ENCODE measurements around the gene TIGD3.

Gene TIGD3

DNA sequence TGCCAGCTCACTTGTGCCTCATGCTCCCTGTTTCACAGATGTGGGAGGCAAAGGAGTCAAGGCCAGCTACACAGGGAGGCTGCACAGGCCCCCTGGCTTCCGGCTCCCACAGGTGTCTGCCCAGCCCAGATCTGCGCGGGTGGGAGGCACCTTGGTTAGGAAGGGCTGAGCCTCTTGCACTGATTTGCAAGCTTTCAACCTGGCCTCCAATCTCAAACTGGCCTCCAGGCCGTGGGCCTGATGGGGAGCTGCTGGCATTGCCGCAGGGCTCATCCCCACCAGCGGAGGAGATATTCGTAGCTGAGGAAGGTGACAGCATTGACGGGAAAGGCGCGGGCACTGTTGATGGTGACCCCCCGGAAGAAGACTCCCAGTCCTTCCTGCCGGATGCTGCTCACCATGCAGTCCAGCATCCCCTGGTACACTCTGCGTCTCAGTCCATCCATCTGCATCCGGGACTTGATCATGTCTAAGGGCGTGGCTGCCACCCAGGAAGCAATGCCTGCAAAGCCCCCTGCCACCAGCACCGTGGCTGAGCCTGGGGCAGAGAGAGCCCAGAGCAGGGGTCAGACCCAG lies 21.7 kb downstream of the TIGD3 start:
- no peak for TF ChIP-seq FOXM1 (IDR thresholded peaks at IDR 0.05; ENCODE audit: borderline replicate concordance, low read depth)
- no peak for TF ChIP-seq RAD21 (IDR thresholded peaks at IDR 0.05; ENCODE audit: low read depth)
- TF ChIP-seq, protein P1, sequence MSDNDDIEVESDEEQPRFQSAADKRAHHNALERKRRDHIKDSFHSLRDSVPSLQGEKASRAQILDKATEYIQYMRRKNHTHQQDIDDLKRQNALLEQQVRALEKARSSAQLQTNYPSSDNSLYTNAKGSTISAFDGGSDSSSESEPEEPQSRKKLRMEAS (IDR thresholded peaks at IDR 0.05) = no peak
- no peak for TF ChIP-seq EP300 (IDR thresholded peaks at IDR 0.05; ENCODE audit: borderline replicate concordance)
- no peak for TF ChIP-seq TAF1 (IDR thresholded peaks at IDR 0.05; ENCODE audit: low read depth)
- no peak for TF ChIP-seq NFIC (IDR thresholded peaks at IDR 0.05)
- TF ChIP-seq EGR1 (IDR thresholded peaks at IDR 0.05) = no peak
- no peak for TF ChIP-seq YY1 (IDR thresholded peaks at IDR 0.05; ENCODE audit: low read depth)
- TF ChIP-seq CEBPB (IDR thresholded peaks at IDR 0.05) = no peak
- no peak for TF ChIP-seq CREB1 (IDR thresholded peaks at IDR 0.05; ENCODE audit: low read depth)
- TF ChIP-seq, protein P2, sequence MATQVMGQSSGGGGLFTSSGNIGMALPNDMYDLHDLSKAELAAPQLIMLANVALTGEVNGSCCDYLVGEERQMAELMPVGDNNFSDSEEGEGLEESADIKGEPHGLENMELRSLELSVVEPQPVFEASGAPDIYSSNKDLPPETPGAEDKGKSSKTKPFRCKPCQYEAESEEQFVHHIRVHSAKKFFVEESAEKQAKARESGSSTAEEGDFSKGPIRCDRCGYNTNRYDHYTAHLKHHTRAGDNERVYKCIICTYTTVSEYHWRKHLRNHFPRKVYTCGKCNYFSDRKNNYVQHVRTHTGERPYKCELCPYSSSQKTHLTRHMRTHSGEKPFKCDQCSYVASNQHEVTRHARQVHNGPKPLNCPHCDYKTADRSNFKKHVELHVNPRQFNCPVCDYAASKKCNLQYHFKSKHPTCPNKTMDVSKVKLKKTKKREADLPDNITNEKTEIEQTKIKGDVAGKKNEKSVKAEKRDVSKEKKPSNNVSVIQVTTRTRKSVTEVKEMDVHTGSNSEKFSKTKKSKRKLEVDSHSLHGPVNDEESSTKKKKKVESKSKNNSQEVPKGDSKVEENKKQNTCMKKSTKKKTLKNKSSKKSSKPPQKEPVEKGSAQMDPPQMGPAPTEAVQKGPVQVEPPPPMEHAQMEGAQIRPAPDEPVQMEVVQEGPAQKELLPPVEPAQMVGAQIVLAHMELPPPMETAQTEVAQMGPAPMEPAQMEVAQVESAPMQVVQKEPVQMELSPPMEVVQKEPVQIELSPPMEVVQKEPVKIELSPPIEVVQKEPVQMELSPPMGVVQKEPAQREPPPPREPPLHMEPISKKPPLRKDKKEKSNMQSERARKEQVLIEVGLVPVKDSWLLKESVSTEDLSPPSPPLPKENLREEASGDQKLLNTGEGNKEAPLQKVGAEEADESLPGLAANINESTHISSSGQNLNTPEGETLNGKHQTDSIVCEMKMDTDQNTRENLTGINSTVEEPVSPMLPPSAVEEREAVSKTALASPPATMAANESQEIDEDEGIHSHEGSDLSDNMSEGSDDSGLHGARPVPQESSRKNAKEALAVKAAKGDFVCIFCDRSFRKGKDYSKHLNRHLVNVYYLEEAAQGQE (IDR thresholded peaks at IDR 0.05; ENCODE audit: low read depth) = no peak
- TF ChIP-seq USF1 (IDR thresholded peaks at IDR 0.05) = no peak
- TF ChIP-seq TCF12 (IDR thresholded peaks at IDR 0.05; ENCODE audit: low read depth) = no peak
- TF ChIP-seq ZBTB7A (IDR thresholded peaks at IDR 0.05; ENCODE audit: low read depth) = no peak
- no peak for TF ChIP-seq TEAD4 (IDR thresholded peaks at IDR 0.05)

GRCh38 chr11:65377036-65377435 lies 22.5 kb downstream of the TIGD3 start:
- TF ChIP-seq, protein P1 (IDR thresholded peaks at IDR 0.05) = no peak
- TF ChIP-seq RAD21 (IDR thresholded peaks at IDR 0.05; ENCODE audit: low read depth) (no peak), CREB1 (IDR thresholded peaks at IDR 0.05; ENCODE audit: low read depth) (no peak), TAF1 (IDR thresholded peaks at IDR 0.05; ENCODE audit: low read depth) (no peak), EP300 (IDR thresholded peaks at IDR 0.05; ENCODE audit: borderline replicate concordance) (no peak), USF1 (IDR thresholded peaks at IDR 0.05) (no peak), CEBPB (IDR thresholded peaks at IDR 0.05) (no peak), TEAD4 (IDR thresholded peaks at IDR 0.05) (no peak), NFIC (IDR thresholded peaks at IDR 0.05) (no peak), YY1 (IDR thresholded peaks at IDR 0.05; ENCODE audit: low read depth) (no peak), TCF12 (IDR thresholded peaks at IDR 0.05; ENCODE audit: low read depth) (no peak), EGR1 (IDR thresholded peaks at IDR 0.05) (no peak), FOXM1 (IDR thresholded peaks at IDR 0.05; ENCODE audit: borderline replicate concordance, low read depth) (no peak), ZBTB7A (IDR thresholded peaks at IDR 0.05; ENCODE audit: low read depth) (no peak)
- TF ChIP-seq, protein P2 (IDR thresholded peaks at IDR 0.05; ENCODE audit: low read depth) = no peak

- no peak for TF ChIP-seq EGR1 (IDR thresholded peaks at IDR 0.05)
- TF ChIP-seq, protein P2 (IDR thresholded peaks at IDR 0.05; ENCODE audit: low read depth) = no peak
- TF ChIP-seq TEAD4 (IDR thresholded peaks at IDR 0.05) = no peak
- no peak for TF ChIP-seq USF1 (IDR thresholded peaks at IDR 0.05)
Observed at GRCh38 chr11:65377777-65378176, 23.2 kb downstream of the TIGD3 start.

DNA sequence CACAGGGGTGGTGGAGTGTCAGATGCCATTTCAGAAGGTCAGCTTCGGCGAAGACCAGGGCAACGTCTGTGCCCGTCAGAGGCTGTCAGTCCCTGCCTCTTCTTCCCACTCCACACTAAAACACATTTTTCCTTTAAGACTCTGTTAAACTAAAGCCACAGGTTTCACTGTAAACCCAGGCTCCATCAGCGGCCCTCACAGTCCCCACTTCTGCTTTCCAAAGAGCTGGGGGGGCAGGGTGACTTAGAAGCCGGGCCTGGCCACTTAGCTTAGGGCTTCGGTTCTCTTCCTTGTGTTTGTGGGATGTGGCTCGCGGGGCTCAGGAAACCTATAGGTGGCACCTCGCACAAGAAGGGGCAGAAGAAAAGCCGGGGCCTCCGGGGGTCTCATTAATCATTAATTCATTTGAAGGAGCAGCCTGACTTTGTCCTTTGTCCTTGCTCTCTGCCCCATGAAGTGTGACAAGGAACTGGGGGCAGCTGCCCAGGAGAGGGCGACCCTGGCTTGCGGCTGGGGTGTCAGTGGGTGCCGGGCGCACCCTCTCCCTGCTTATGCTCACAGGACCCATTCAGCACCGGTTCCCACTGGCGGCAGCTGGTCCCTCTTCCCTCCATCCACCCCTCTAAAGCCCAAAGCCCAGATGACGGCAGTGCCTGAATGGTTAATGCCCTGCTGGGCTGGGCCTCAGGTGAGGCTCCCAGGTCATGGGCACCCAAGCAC lies 23.8 kb downstream of the TIGD3 start:
- peak; percentile 34; the same call in 1 of the 2 replicates for TF ChIP-seq RAD21 (IDR thresholded peaks at IDR 0.05; ENCODE audit: low read depth)
- TF ChIP-seq CREB1 (IDR thresholded peaks at IDR 0.05; ENCODE audit: low read depth) = no peak
